ENCODE measurements around the gene IFFO2.

Gene IFFO2

GRCh38 chr1:18890706-18891425 lies 65.6 kb downstream of the IFFO2 start:
- DNase-seq: no peak

- DNase-seq: no peak
These were observed 70.5 kb downstream of the IFFO2 start for GRCh38 chr1:18886003-18886335.

GRCh38 chr1:18885311-18886002 lies 71.0 kb downstream of the IFFO2 start:
- DNase-seq: no peak

GRCh38 chr1:18884727-18885126 lies 71.7 kb downstream of the IFFO2 start:
- no peak for DNase-seq

- no peak for DNase-seq
These were observed 72.1 kb downstream of the IFFO2 start for GRCh38 chr1:18884419-18884717.

GRCh38 chr1:18883636-18884418 lies 72.6 kb downstream of the IFFO2 start:
- DNase-seq: peak; percentile 10 to 56

GRCh38 chr1:18883079-18883478 lies 73.4 kb downstream of the IFFO2 start:
- DNase-seq: no peak

GRCh38 chr1:18882486-18882885 lies 74.0 kb downstream of the IFFO2 start:
- DNase-seq: no peak

- DNase-seq: no peak
These were observed 74.6 kb downstream of the IFFO2 start for GRCh38 chr1:18881642-18882431.

GRCh38 chr1:18881164-18881563 lies 75.3 kb downstream of the IFFO2 start:
- DNase-seq: no peak

GRCh38 chr1:18880585-18880984 lies 75.9 kb downstream of the IFFO2 start:
- no peak for DNase-seq

GRCh38 chr1:18879791-18880309 lies 76.6 kb downstream of the IFFO2 start:
- DNase-seq: no peak

GRCh38 chr1:18879215-18879790 lies 77.2 kb downstream of the IFFO2 start:
- DNase-seq: no peak

GRCh38 chr1:18878538-18879214 lies 77.8 kb downstream of the IFFO2 start:
- DNase-seq: no peak

GRCh38 chr1:18877282-18877681 lies 79.2 kb downstream of the IFFO2 start:
- no peak for DNase-seq

- no peak for DNase-seq
These were observed 80.3 kb downstream of the IFFO2 start for GRCh38 chr1:18876210-18876609.

GRCh38 chr1:18875796-18876128 lies 80.7 kb downstream of the IFFO2 start:
- no peak for DNase-seq

GRCh38 chr1:18875107-18875795 lies 81.2 kb downstream of the IFFO2 start:
- peak; percentile 54 to 81 for DNase-seq

GRCh38 chr1:18874600-18874999 lies 81.9 kb downstream of the IFFO2 start:
- DNase-seq: no peak

- no peak for DNase-seq
These were observed 82.4 kb downstream of the IFFO2 start for GRCh38 chr1:18874036-18874435.

- no peak for DNase-seq
These were observed 84.3 kb downstream of the IFFO2 start for GRCh38 chr1:18872071-18872611.

Data from NCI-H446 (cell line).